HG03045 (cell line): Measurements from ENCODE around the gene MCOLN1.
A peak's percentile ranks its signal among the peaks of the same experiment; 100 is the strongest.
"Not testable (repeated sequence)": the region's sequence is repeated elsewhere in the genome, so short reads cannot be mapped to it uniquely, and the experiment has no call there.

ENCODE experiments used
- ATAC-seq: cut with Tn5 transposase; IDR thresholded peaks from one replicate; pipeline ENCODE4 v1.9.1; 2021; ENCODE audit warnings: mild to moderate bottlenecking, moderate library complexity; ENCODE audit not compliant: unreplicated experiment

The MCOLN1 gene

DNA sequence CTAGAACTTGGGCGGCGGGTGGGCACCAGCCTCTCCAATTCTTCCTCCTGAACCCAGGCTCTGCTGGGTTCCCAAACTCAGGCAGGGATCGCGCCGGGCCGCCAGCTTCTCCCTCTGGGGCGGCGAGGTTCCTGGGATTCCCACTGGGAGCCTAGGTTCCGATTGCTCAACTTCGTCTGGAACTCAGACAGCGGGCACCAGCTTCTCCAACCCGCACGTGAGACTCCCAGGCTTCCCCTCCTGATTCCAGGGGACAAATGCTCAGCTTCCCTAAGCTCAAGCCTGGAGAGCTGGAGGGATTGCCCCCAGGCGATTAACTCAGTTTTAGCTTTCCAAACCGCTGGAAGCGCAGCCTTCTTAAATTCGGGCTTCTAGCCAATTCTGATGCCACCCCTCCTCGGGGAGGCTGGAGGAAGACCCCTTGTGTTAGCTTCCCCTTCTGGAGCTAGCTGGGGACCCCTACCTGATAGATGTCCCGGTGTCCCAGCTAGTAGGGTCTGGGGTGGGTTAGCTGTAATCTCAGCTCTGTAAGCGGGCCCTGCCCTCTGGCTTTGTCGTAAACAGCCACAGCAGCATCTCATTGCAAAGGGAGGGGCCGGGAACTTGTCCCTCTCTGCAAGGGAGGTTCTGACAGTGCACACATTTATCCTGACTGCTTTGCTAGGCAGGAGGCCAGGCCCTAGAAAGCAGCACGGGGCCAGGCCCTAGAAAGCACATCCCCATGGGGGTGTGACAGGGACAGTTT, 671 bp downstream of the MCOLN1 start:
- ATAC-seq: no peak

DNA sequence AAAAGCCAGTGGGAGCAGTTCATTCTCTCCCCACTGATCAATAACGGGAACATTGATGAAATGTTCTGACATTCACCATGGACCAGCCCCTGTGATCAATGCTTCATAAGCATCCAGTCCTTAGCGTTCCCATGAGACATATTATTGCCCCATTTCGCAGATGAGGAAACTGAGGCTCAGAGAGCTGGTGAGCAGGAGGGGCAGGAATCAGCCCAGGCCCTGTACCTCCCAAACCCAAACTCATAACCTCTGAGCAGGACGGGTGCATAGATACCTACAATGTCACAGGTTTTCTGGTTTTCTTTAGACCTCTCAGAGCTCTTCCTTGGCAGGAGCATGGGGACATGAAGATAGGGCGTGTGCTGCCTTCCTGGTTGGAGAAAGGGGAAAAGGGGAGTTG, 2.1 kb downstream of the MCOLN1 start:
- ATAC-seq: no peak

DNA sequence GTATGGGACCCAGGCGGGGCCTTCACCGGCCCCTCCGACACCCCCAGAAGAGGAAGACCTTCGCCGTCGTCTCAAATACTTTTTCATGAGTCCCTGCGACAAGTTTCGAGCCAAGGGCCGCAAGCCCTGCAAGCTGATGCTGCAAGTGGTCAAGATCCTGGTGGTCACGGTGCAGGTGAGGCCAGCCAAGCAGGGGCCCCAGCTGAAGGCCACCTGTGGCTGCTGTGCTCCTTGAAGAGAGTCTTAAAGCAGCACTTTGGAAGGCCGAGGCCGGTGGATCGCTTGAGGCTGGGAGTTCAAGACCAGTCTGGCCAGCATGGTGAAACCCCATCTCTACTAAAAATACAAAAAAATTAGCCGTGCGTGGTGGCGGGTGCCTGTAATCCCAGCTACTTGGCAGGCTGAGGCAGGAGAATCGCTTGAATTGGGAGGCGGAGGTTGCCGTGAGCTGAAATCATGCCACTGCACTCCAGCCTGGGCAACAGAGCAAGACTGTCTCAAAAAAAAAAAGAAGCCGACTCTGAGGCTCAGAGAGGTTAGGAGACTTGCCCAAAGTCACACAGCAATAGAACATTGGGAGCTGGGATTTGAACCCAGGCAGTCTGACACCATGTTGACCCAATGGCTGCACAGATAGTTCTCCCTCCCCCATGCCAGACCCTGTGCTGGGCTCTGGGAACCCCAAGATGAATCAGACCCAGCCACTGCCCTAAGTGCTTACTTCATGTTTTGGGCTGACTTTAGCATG, 2.7 kb downstream of the MCOLN1 start:
- ATAC-seq: no peak

- no peak for ATAC-seq
Observed at GRCh38 chr19:7526059-7526929, 3.9 kb downstream of the MCOLN1 start.

DNA sequence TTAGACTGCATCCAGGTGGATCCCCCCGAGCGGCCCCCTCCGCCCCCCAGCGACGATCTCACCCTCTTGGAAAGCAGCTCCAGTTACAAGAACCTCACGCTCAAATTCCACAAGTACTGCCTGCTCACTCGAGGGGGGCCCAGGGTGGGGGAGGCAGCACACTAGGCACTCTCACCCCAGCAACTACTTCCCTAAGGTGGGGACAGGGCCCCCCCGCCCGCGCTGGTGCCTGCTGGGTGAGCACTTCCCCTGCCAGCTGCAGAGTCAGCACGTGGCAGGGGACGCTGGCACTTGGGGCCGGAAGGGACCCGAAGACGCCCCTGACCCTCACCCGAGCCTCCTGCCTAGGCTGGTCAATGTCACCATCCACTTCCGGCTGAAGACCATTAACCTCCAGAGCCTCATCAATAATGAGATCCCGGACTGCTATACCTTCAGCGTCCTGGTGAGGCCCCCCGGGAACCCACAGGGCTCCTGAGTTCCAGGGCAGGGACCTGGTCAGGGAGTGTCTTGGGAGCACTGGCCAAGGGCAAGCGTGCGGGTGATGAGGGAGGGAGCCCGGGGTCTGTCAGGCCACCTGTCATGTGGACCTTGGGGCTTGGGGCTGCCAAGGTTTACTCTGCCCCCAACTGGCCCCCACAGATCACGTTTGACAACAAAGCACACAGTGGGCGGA, 5.2 kb downstream of the MCOLN1 start:
- no peak for ATAC-seq

DNA sequence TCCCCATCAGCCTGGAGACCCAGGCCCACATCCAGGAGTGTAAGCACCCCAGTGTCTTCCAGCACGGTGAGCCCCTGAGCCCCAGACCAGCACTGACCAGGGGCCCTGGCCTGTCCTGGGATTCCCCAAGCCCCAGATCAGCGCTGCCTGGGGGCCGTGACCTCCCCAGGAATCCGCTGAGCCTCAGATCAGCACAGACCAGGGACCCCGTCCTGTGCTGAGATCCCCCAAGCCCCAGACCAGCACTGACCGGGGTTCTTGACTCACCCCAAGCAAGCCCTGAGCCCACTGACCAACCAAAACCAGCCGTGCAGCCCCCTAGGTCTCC, 5.7 kb downstream of the MCOLN1 start:
- ATAC-seq: no peak

DNA sequence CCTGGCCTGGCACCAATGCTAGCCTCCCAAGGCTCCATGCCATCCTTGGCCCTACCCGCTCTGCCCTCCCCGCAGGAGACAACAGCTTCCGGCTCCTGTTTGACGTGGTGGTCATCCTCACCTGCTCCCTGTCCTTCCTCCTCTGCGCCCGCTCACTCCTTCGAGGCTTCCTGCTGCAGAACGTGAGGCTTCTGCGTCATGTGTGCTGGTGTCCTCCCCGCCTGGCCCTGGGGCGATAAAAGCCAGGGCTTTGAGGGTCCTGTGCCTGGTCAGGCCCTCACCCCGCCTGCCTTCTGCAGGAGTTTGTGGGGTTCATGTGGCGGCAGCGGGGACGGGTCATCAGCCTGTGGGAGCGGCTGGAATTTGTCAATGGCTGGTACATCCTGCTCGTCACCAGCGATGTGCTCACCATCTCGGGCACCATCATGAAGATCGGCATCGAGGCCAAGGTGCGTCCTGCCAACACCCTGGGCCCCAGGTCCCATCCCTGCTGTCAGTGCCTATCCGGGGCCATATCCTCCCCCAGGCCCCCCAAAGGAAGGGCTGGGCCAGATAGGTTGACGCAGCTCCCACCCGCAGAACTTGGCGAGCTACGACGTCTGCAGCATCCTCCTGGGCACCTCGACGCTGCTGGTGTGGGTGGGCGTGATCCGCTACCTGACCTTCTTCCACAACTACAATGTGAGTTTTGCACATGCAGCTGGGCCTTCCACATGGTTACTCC, 6.3 kb downstream of the MCOLN1 start:
- no peak for ATAC-seq

DNA sequence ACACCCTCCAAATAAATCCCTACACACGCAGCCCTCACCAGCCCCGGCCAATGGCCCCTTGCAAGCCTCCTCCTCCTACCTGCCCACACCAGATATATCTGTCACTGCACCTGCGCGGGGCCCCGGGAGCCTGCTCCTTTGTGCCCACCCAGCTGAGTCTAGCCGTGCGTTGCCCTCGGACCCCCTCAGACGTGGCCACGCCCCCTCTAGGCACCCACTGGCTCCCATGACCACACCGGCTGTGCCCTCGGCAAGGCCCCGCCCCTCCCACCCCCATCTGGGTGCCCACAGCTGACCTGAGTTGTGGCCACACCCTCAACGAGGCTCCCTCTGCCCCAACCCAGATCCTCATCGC, 6.8 kb downstream of the MCOLN1 start:
- ATAC-seq: no peak

DNA sequence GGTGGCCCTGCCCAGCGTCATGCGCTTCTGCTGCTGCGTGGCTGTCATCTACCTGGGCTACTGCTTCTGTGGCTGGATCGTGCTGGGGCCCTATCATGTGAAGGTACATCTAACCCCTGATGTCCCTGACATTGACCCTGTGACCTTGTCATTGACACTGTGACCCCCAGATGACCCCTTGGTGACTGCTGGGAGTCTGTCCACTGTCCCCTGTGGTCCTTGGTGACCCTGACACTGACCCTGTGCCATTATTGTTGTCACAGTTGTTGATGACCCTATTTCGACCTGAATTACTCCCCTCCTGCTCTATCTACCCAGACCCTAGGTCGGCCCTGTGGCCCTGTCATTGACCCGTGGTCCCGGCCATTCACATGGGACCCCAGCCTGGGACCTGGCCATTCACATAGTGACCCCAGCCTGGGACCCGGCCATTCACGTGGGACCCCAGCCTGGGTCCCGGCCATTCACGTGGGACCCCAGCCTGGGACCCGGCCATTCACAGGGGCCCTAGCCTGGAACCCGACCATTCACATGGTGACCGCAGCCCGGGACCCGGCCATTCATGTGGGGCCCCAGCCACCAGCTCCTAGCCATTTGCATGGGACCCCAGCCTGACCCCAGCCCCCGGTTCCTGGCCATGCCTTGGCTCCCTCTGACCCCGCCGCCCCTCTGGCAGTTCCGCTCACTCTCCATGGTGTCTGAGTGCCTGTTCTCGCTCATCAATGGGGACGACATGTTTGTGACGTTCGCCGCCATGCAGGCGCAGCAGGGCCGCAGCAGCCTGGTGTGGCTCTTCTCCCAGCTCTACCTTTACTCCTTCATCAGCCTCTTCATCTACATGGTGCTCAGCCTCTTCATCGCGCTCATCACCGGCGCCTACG, 7.4 kb downstream of the MCOLN1 start:
- no peak for ATAC-seq

- ATAC-seq: no peak
Observed at GRCh38 chr19:7533281-7533885, 11.0 kb downstream of the MCOLN1 start.

- peak; percentile 31 for ATAC-seq
Observed at GRCh38 chr19:7533925-7534480, 11.6 kb downstream of the MCOLN1 start.

DNA sequence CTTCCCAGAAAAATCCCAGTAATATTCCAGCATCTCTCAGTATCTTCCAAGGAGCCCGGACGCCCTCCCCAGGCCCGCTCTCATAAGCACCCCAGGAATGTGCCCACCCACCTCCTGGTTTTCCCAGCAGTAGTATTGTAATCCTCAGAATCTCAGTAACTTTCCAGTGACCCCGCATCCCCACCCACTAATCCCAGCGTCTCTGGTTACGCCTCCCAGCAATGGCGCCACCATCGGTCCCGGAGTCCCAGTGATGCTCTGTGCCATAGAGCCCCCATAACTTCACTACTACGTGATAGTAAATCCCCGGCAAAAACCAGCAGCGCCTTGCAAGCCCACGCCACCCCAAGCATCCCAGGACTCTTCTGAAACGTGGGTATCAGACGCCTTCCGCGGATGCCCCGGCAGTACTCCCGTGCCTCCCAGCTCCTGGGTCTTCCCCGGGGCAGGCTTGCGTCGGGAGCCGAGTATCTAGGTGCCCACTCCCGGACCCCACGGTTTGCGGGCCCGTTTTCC, 12.2 kb downstream of the MCOLN1 start:
- no peak for ATAC-seq

GRCh38 chr19:7535047-7535997, 12.9 kb downstream of the MCOLN1 start, which contains the start of gene PNPLA6:
TSS of gene PNPLA6 (plus strand) at chr19:7535717. CDS start at chr19:7535789, 72 bp downstream.
- peak; percentile 66 for ATAC-seq

DNA sequence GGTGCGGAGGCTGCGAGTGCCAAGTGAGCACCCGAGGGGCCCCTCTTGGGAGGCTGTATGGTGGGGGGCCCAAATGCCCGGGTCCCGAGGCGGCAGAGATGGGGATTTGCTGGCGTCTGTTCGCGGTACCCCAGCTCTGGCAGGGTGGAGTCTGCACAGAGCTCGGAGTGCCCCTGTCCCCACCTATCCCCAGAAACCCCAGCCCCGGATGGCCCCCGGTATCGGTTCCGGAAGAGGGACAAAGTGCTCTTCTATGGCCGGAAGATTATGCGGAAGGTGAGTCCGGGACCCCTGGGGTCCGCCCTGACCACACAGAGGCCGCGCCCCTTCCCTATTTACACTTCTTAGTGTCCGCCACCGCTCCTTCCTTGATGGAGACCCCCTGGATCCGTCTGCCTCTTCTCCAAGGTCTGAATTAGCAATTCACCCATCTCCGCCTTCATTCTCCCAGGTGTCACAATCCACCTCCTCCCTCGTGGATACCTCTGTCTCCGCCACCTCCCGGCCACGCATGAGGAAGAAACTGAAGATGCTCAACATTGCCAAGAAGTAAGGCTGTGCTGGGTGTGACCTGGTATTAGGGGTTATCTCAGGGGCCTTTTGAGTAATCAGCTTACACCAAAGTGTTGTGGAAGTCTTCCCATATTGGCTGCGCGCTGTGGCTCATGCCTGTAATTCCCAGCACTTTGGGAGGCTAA, 13.7 kb downstream of the MCOLN1 start:
- no peak for ATAC-seq

- not testable (repeated sequence) for ATAC-seq
Observed at GRCh38 chr19:7538990-7539389, 16.6 kb downstream of the MCOLN1 start.

GRCh38 chr19:7539827-7540425, 17.5 kb downstream of the MCOLN1 start:
- no peak for ATAC-seq
